HepG2 (cell line): ENCODE data around the gene TUBGCP6.

Experiments used
- CENPX ChIP-seq: sonication (generic); formaldehyde crosslinking; IDR thresholded peaks from 2 replicates; pipeline ENCODE4 v1.9.0; 2021; ENCODE audit warnings: mild to moderate bottlenecking, missing genetic modification reagents, moderate library complexity
- GATAD2A ChIP-seq: IDR thresholded peaks from 2 replicates; pipeline ENCODE4 v1.6.1; 2016
- MAFF ChIP-seq: IDR thresholded peaks from 2 replicates; pipeline ENCODE4 v1.6.1; 2011; ENCODE audit warnings: low read depth, low read length, improper control_type of control experiment
- MEF2D ChIP-seq: sonication (generic); formaldehyde crosslinking; IDR thresholded peaks from 2 replicates; pipeline ENCODE4 v1.5.1; 2020; ENCODE audit warnings: mild to moderate bottlenecking, missing genetic modification reagents
- MEIS1 ChIP-seq: sonication (generic); formaldehyde crosslinking; IDR thresholded peaks from 2 replicates; pipeline ENCODE4 v1.9.0; 2021; ENCODE audit warnings: mild to moderate bottlenecking, missing genetic modification reagents, moderate library complexity, borderline replicate concordance
- SIN3A ChIP-seq: IDR thresholded peaks from 2 replicates; pipeline ENCODE4 v1.6.1; 2011; ENCODE audit warnings: low read depth, mild to moderate bottlenecking, control low read depth, low read length, borderline replicate concordance
- SRSF1 ChIP-seq: fragments of 200-400 bp; formaldehyde crosslinking; optimal IDR thresholded peaks from 2 replicates; pipeline ENCODE3; 2017; ENCODE audit warnings: mild to moderate bottlenecking, low read depth, low read length, moderate library complexity
- TCF7L2 ChIP-seq: IDR thresholded peaks from 2 replicates; pipeline ENCODE4 v1.6.1; 2011; ENCODE audit warnings: mild to moderate bottlenecking, low read depth, low read length, moderate library complexity
- ZNF121 ChIP-seq: sonication (generic); formaldehyde crosslinking; IDR thresholded peaks from 2 replicates; pipeline ENCODE4 v1.5.0; 2020; ENCODE audit warnings: mild to moderate bottlenecking, missing genetic modification reagents
- TF ChIP-seq, protein P1 (sequence below): sonication (generic); formaldehyde crosslinking; IDR thresholded peaks from 2 replicates; pipeline ENCODE4 v1.5.0; 2020; ENCODE audit warnings: mild to moderate bottlenecking, missing genetic modification reagents, moderate library complexity
- TF ChIP-seq, protein P2 (sequence below): sonication (generic); formaldehyde crosslinking; conservative IDR thresholded peaks from 2 replicates; pipeline ENCODE4 v1.8.1; 2023; ENCODE audit warnings: missing genetic modification reagents
- TF ChIP-seq, protein P3 (sequence below): IDR thresholded peaks from 2 replicates; pipeline ENCODE4 v1.6.1; 2016; ENCODE audit warnings: low read depth, missing genetic modification reagents, missing compliant biosample characterization
- TF ChIP-seq, protein P4 (sequence below): sonication (generic); formaldehyde crosslinking; IDR thresholded peaks from 2 replicates; pipeline ENCODE4 v1.9.0; 2021; ENCODE audit warnings: missing genetic modification reagents, borderline replicate concordance
- TF ChIP-seq, protein P5 (sequence below): sonication (generic); formaldehyde crosslinking; IDR thresholded peaks from 2 replicates; pipeline ENCODE4 v1.5.1; 2020; ENCODE audit warnings: mild to moderate bottlenecking, missing genetic modification reagents, moderate library complexity

DNA sequence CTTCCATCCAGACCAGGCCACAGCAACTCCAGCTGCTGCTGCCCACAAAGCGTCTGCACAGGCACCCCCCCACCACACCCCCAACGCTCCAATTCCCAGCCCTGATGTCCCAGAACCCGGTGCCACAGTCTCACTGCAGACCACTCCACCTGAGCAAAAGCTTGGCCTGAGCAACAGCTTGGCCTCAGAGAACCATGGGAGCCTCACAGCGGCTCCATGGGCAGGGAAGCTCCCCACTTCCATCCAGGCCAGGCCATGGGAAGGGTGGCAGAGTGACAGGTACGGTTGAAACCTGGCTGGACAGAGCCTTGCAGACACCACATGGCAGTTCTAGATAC, 49.5 kb upstream of the TUBGCP6 start:
- TF ChIP-seq MEF2D (CRISPR knock-in tag) (no peak), CENPX (CRISPR knock-in tag) (no peak), TCF7L2 (no peak), SRSF1 (no peak), GATAD2A (no peak), ZNF121 (no peak), MAFF (no peak), SIN3A (no peak), MEIS1 (CRISPR knock-in tag) (no peak)
- TF ChIP-seq, protein P1, sequence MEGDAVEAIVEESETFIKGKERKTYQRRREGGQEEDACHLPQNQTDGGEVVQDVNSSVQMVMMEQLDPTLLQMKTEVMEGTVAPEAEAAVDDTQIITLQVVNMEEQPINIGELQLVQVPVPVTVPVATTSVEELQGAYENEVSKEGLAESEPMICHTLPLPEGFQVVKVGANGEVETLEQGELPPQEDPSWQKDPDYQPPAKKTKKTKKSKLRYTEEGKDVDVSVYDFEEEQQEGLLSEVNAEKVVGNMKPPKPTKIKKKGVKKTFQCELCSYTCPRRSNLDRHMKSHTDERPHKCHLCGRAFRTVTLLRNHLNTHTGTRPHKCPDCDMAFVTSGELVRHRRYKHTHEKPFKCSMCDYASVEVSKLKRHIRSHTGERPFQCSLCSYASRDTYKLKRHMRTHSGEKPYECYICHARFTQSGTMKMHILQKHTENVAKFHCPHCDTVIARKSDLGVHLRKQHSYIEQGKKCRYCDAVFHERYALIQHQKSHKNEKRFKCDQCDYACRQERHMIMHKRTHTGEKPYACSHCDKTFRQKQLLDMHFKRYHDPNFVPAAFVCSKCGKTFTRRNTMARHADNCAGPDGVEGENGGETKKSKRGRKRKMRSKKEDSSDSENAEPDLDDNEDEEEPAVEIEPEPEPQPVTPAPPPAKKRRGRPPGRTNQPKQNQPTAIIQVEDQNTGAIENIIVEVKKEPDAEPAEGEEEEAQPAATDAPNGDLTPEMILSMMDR (CRISPR knock-in tag) = no peak
- TF ChIP-seq, protein P2, sequence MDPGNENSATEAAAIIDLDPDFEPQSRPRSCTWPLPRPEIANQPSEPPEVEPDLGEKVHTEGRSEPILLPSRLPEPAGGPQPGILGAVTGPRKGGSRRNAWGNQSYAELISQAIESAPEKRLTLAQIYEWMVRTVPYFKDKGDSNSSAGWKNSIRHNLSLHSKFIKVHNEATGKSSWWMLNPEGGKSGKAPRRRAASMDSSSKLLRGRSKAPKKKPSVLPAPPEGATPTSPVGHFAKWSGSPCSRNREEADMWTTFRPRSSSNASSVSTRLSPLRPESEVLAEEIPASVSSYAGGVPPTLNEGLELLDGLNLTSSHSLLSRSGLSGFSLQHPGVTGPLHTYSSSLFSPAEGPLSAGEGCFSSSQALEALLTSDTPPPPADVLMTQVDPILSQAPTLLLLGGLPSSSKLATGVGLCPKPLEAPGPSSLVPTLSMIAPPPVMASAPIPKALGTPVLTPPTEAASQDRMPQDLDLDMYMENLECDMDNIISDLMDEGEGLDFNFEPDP = no peak
- TF ChIP-seq, protein P3, sequence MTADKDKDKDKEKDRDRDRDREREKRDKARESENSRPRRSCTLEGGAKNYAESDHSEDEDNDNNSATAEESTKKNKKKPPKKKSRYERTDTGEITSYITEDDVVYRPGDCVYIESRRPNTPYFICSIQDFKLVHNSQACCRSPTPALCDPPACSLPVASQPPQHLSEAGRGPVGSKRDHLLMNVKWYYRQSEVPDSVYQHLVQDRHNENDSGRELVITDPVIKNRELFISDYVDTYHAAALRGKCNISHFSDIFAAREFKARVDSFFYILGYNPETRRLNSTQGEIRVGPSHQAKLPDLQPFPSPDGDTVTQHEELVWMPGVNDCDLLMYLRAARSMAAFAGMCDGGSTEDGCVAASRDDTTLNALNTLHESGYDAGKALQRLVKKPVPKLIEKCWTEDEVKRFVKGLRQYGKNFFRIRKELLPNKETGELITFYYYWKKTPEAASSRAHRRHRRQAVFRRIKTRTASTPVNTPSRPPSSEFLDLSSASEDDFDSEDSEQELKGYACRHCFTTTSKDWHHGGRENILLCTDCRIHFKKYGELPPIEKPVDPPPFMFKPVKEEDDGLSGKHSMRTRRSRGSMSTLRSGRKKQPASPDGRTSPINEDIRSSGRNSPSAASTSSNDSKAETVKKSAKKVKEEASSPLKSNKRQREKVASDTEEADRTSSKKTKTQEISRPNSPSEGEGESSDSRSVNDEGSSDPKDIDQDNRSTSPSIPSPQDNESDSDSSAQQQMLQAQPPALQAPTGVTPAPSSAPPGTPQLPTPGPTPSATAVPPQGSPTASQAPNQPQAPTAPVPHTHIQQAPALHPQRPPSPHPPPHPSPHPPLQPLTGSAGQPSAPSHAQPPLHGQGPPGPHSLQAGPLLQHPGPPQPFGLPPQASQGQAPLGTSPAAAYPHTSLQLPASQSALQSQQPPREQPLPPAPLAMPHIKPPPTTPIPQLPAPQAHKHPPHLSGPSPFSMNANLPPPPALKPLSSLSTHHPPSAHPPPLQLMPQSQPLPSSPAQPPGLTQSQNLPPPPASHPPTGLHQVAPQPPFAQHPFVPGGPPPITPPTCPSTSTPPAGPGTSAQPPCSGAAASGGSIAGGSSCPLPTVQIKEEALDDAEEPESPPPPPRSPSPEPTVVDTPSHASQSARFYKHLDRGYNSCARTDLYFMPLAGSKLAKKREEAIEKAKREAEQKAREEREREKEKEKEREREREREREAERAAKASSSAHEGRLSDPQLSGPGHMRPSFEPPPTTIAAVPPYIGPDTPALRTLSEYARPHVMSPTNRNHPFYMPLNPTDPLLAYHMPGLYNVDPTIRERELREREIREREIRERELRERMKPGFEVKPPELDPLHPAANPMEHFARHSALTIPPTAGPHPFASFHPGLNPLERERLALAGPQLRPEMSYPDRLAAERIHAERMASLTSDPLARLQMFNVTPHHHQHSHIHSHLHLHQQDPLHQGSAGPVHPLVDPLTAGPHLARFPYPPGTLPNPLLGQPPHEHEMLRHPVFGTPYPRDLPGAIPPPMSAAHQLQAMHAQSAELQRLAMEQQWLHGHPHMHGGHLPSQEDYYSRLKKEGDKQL (CRISPR knock-in tag) = no peak
- TF ChIP-seq, protein P4, sequence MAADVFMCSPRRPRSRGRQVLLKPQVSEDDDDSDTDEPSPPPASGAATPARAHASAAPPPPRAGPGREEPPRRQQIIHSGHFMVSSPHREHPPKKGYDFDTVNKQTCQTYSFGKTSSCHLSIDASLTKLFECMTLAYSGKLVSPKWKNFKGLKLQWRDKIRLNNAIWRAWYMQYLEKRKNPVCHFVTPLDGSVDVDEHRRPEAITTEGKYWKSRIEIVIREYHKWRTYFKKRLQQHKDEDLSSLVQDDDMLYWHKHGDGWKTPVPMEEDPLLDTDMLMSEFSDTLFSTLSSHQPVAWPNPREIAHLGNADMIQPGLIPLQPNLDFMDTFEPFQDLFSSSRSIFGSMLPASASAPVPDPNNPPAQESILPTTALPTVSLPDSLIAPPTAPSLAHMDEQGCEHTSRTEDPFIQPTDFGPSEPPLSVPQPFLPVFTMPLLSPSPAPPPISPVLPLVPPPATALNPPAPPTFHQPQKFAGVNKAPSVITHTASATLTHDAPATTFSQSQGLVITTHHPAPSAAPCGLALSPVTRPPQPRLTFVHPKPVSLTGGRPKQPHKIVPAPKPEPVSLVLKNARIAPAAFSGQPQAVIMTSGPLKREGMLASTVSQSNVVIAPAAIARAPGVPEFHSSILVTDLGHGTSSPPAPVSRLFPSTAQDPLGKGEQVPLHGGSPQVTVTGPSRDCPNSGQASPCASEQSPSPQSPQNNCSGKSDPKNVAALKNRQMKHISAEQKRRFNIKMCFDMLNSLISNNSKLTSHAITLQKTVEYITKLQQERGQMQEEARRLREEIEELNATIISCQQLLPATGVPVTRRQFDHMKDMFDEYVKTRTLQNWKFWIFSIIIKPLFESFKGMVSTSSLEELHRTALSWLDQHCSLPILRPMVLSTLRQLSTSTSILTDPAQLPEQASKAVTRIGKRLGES (CRISPR knock-in tag) = no peak
- TF ChIP-seq, protein P5, sequence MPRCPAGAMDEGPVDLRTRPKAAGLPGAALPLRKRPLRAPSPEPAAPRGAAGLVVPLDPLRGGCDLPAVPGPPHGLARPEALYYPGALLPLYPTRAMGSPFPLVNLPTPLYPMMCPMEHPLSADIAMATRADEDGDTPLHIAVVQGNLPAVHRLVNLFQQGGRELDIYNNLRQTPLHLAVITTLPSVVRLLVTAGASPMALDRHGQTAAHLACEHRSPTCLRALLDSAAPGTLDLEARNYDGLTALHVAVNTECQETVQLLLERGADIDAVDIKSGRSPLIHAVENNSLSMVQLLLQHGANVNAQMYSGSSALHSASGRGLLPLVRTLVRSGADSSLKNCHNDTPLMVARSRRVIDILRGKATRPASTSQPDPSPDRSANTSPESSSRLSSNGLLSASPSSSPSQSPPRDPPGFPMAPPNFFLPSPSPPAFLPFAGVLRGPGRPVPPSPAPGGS (CRISPR knock-in tag) = no peak
